Measurements from ENCODE around the gene AXL.

AXL gene

GRCh38 chr19:41238244-41238643, 19.2 kb downstream of the AXL start:
- no peak for DNase-seq

- no peak for DNase-seq
Measured at GRCh38 chr19:41239363-41239762, 20.3 kb downstream of the AXL start.

GRCh38 chr19:41239961-41240574, 21.0 kb downstream of the AXL start:
- DNase-seq, result no peak

GRCh38 chr19:41241859-41242258, 22.8 kb downstream of the AXL start:
- DNase-seq, result no peak

- no peak for DNase-seq
Measured at GRCh38 chr19:41244117-41244516, 25.1 kb downstream of the AXL start.

- DNase-seq, result no peak
Measured at GRCh38 chr19:41245843-41246242, 26.8 kb downstream of the AXL start.

- DNase-seq, result no peak
Measured at GRCh38 chr19:41248895-41249294, 29.9 kb downstream of the AXL start.

- DNase-seq, result no peak
Measured at GRCh38 chr19:41249707-41250423, 30.8 kb downstream of the AXL start.

GRCh38 chr19:41253660-41254059, 34.6 kb downstream of the AXL start:
- no peak for DNase-seq

- DNase-seq, result no peak
Measured at GRCh38 chr19:41255171-41255570, 36.1 kb downstream of the AXL start.

- DNase-seq, result no peak
Measured at GRCh38 chr19:41261474-41262190, 42.6 kb downstream of the AXL start.

- DNase-seq, result no peak
Measured at GRCh38 chr19:41263042-41263849, 44.2 kb downstream of the AXL start.

GRCh38 chr19:41263850-41264580, 45.0 kb downstream of the AXL start, which contains the start of gene HNRNPUL1:
TSS of gene HNRNPUL1 (plus strand) at chr19:41264372. CDS start at chr19:41264504, 132 bp downstream.
- DNase-seq, result peak; percentile 97

- DNase-seq, result no peak
Measured at GRCh38 chr19:41264581-41265394, 45.8 kb downstream of the AXL start.

- no peak for DNase-seq
Measured at GRCh38 chr19:41265395-41266153, 46.6 kb downstream of the AXL start.

- DNase-seq, result no peak
Measured at GRCh38 chr19:41269055-41269454, 50.0 kb downstream of the AXL start.

GRCh38 chr19:41269571-41269970, 50.5 kb downstream of the AXL start:
- DNase-seq, result no peak

- no peak for DNase-seq
Measured at GRCh38 chr19:41273076-41273475, 54.1 kb downstream of the AXL start.

GRCh38 chr19:41274802-41275201, 55.8 kb downstream of the AXL start:
- DNase-seq, result no peak

GRCh38 chr19:41276231-41276630, 57.2 kb downstream of the AXL start:
- no peak for DNase-seq

- no peak for DNase-seq
Measured at GRCh38 chr19:41278478-41278877, 59.5 kb downstream of the AXL start.
